Vagina (tissue), 2 donors: ENCODE data around the gene C7.

Experiments used
- POLR2A ChIP-seq, 2 donors: fragments of 450-650 bp; IDR thresholded peaks; one replicate each; pipeline ENCODE4 v1.6.1; 2017; ENCODE audit warnings: antibody characterized with exemption in 2 of 2, mild to moderate bottlenecking in 2 of 2, moderate library complexity in 2 of 2
- POLR2AphosphoS5 ChIP-seq, 2 donors: sonication (generic); formaldehyde crosslinking; IDR thresholded peaks; one replicate each; pipeline ENCODE4 v1.9.0; 2017; ENCODE audit warnings: antibody characterized with exemption in 2 of 2, mild to moderate bottlenecking in 2 of 2, low read depth in 1 of 2; ENCODE audit not compliant: insufficient read depth in 1 of 2
- TF ChIP-seq, protein P1 (sequence below), 3 experiments: fragments of 450-650 bp in 2 of 3; fragments of 200-600 bp in 1 of 3; sonication (generic) in 1 of 3; IDR thresholded peaks; one replicate each; pipeline ENCODE4 v1.5.1; 2017 to 2019; ENCODE audit warnings: antibody characterized with exemption in 3 of 3, mild to moderate bottlenecking in 2 of 3, moderate library complexity in 2 of 3

DNA sequence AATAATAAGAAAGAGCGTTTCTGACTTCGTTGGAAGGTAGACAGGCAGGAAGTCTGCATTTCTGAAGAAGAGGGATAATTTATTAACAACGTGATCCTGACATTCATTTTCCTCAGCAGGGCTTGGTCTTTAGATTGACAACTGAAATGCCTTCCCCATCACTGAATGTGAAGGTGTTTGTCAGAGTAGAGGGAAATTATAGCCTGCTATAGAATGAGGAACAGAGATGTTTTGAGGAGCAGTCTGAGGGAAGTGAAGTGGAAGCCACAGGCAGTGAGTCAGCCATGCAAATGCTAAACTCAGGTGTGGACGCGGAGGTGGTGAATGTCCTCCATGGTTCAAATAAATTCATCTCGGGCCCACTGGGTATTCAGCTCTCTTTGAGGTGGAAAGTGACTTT is 30.5 kb downstream of the C7 start:
- TF ChIP-seq, protein P1, sequence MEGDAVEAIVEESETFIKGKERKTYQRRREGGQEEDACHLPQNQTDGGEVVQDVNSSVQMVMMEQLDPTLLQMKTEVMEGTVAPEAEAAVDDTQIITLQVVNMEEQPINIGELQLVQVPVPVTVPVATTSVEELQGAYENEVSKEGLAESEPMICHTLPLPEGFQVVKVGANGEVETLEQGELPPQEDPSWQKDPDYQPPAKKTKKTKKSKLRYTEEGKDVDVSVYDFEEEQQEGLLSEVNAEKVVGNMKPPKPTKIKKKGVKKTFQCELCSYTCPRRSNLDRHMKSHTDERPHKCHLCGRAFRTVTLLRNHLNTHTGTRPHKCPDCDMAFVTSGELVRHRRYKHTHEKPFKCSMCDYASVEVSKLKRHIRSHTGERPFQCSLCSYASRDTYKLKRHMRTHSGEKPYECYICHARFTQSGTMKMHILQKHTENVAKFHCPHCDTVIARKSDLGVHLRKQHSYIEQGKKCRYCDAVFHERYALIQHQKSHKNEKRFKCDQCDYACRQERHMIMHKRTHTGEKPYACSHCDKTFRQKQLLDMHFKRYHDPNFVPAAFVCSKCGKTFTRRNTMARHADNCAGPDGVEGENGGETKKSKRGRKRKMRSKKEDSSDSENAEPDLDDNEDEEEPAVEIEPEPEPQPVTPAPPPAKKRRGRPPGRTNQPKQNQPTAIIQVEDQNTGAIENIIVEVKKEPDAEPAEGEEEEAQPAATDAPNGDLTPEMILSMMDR (IDR thresholded peaks at IDR 0.05), result no peak
- TF ChIP-seq POLR2A (IDR thresholded peaks at IDR 0.05) (no peak), POLR2AphosphoS5 (IDR thresholded peaks at IDR 0.05; ENCODE audit: insufficient read depth in 1 of 2, low read depth in 1 of 2) (no peak)
